T1000 (cell line): ENCODE data around the gene CELA3A.
"Not testable (repeated sequence)": the region's sequence is repeated elsewhere in the genome, so short reads cannot be mapped to it uniquely, and the experiment has no call there.

Experiments
- DNase-seq: peaks from one replicate; lab custom pipeline; 2025; ENCODE audit warnings: mixed read lengths; lab: John Stamatoyannopoulos, UW

The CELA3A gene

DNA sequence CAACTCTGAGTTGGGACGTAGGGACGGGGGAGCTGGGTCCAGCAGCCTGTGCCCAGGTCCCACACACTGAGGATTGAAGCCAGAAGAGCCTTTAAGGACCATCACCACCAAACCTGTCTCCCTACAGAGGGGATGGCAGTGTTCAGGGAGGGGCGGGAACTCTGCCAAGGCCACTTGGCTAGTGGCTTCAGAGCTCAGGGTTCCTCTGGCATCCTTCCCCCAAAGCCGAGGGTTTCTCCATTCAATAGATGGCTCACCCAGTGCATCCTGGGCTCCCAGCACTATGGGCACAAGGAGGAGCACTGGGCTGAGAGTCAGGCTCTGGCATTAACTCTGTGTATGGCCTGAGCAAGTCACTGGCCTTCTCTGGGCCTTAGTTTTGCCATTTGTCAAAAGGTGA is 20.2 kb upstream of the CELA3A start:
- DNase-seq: not testable (repeated sequence)

DNA sequence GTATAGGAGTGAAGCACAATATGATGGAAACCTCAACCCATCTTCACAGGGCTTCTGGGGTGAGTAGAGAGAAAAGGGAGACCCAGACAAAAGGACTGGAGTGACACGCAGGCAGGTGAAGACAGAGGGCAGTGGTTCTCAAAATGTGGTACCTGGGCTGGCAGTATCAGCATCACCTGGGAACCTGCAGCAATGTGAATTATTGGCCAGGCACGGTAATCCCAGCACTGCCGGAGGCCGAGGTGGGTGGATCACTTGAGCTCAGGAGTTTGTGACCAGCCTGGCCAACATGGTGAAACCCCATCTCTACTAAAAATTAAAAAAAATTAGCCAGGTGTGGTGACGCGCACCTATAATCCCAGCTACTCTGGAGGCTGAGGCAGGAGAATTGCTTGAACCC is 19.3 kb upstream of the CELA3A start:
- DNase-seq: not testable (repeated sequence)

DNA sequence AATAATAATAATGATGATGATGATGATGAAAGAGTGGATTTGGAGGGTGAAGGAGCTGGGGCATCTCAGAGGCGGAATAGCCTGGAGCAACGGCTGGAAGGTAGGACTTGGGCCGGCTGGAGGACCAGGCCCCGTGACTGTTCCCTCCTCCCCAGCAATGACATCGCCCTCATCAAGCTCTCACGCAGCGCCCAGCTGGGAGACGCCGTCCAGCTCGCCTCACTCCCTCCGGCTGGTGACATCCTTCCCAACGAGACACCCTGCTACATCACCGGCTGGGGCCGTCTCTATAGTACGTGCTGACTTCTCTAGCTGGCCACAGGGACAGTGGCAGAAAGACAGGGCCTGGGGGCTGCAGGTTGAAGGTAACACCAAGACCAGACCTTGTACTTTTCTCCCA is 17.9 kb upstream of the CELA3A start:
- DNase-seq: not testable (repeated sequence)

DNA sequence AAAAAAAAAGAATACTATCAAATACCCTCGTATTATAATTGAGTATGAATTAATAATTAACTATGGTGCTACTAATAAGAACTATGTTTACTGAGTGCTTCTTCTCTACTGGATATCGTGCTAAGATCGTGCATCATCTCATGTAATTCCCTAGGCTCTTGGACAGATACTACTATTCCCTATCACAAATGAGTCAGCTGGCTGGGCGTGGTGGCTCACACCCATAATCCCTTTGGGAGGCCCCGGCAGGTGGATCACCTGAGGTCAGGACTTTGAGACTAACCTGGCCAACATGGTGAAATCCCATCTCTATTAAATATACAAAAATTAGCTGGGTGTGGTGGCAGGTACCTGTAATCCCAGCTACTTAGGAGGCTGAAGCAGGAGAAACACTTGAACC is 15.6 kb upstream of the CELA3A start:
- DNase-seq: not testable (repeated sequence)

DNA sequence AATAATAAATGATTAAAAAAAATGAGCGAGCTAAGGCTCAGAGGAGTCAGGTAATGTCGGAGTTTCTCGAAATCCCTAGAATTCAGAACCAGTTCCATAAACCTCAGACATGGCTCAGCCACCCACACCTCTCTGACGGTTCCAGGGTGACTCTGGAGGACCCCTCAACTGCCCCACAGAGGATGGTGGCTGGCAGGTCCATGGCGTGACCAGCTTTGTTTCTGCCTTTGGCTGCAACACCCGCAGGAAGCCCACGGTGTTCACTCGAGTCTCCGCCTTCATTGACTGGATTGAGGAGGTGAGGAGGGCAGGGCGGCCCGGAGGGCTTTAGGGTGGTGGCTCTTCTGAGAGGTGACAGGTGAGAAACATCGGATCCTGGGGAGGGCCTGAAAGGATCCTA is 15.1 kb upstream of the CELA3A start:
- DNase-seq: not testable (repeated sequence)

DNA sequence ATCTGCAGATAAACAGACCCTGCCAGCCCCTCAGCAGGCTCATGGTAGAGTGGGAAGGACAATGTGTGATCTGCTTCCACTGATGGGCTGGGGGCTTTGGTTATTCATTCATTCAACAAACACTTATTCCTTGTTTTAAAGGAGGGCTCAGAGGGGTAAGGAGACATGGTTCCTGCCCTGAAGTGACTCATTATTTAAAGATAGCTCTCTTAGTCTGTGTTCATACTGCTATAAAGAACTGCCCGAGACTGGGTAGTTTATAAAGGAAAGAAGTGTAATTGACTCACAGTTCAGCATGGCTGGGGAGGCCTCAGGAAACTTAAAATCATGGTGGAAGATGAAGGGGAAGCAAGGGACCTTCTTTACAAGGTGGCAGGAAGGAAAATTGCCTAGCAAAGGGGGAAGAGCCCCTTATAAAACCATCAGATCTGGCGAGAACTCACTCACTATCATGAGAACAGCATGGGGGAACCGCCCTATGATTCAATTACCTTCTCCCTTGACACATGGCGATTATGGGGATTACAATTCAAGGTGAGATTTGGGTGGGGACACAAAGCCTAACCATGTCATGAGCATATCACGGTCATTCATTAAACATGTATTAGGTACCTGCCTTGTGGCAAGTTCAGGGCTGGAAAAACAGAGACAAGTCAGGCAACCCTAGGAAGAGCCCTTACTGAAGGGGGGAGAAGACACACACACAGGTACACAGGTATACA is 11.6 kb upstream of the CELA3A start:
- not testable (repeated sequence) for DNase-seq

DNA sequence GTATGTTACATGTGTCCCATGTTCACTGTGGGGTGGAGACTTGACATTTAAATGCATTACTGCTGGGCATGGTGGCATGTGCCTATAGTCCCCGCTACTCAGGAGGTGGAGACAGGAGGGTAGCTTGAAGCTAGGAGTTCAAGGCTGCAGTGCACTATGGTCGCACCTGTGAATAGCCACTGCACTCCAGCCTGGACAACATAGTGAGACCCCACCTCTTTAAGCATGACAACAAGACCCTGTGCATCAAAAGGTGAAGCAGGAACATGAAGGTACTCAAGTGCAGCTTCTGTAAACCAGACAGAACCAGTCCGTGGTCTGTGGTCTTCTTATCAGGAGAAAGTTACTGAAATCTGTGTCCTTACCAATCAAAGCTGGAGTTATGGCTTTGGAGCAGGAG is 9.3 kb upstream of the CELA3A start:
- not testable (repeated sequence) for DNase-seq

DNA sequence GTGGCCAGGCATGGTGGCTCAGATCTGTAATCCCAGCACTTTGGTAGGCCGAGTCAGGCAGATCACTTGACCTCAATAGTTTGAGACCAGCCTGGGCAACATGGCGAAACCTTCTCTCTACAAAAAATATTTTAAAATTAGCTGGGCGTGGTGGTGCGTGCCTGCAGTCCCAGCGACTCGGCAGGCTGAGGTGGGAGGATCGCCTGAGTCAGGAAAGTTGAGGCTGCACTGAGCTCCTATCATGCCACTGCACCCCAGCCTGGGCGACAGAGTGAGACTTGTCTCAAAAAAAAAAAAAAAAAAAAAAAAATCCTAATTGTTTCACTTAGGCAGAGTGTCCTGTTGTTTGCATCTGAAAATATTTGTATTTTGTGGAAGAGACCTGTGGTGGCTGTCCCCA is 6.7 kb upstream of the CELA3A start:
- not testable (repeated sequence) for DNase-seq

DNA sequence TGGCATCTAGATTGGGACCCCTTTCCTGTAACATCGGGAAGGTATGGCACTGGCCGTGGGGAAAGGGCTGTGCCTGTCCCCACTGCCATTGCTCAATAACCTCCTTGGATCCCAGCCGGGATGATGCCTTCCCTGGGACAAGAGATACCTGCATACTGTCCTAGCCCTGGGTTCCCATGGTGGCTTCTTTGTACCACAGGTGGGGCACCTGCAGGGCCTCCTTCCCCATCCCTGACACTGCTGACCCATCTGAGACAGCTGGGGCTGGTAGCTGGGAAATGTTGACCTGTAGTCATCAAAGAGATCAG is 4.8 kb upstream of the CELA3A start:
- not testable (repeated sequence) for DNase-seq

DNA sequence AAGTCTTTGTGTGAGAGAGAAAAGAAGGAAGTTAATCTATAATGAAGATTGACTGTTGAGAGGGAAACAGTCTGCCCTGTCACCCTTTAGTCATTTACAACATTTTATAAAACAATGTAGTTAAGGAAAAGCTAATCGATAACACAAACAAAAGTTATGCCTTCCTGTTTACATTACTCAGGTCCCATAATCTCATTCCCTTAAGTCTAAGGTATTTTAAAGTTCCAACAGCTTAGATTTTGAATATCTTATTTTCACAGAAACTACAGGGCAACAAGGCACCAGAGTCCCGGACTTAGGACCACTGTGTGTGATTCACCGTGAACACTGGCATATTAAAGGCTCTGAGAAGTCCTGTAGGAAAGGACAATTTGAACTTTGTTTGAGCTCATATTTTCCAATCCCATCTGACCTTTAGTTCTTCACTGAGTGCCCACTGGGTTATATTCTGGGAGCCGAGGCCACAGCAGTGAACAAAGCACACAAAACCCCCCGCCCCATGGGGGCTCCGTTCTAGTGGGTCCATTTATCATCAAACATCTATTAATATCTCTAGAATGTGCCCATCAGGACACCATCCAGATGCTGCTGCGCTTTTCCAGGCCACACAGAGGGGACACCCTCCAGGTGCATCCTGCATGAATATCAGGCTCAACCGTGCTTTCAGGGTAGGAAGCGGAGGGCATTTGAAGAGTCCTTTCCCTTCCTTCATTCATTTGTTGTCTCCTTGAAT is 3.4 kb upstream of the CELA3A start:
- not testable (repeated sequence) for DNase-seq

DNA sequence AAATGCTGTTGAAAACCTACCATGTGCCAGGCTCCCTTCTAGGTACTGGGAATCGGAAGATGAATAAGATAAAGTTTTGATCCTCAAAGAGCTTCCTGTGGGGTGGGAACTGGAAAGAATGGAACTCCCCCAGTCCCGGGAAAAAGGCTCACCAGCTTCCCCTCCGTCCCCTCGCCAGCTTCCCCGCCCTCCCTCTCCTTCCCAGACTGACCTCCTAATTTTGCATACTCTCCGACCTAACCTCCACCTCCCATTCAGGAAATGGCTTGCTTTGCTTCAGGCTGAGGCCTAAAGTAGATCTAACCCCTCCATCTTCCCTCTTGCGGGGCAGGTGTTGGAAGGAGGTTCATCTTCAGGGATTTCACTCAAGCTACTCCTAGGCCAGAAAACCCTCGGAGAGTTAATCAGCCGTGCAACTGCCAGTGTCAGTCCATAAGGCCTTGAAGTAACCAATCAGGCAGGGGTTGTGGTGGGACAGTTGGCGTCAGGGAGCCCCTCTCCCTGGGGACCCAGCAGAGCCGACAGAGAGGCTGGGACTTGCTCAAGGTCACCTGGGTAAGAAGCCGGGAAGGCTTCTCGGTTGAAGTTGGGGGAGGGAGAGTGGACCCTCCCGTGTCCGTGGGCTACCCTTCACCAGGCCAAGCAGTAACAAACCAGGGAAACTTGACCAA is 2.7 kb upstream of the CELA3A start:
- not testable (repeated sequence) for DNase-seq

DNA sequence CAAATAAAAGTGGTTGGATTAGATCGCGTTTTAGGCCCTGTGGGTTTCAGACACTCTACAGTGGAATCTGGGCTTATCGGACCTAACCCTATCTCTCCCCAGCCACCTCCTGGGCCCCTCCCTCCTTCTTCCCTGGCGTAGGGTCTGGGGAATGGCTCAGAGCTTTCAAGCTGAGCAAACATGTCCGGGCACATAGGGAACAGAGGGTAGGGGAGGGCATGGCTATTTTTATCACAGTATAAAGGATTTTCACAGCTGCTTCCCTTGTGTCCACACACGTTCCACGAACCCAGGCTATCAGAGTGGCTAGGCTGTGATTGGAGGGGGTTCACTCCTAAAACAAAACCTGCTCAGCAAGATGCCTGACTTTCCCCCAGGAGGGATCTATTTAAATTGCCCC is 1.8 kb upstream of the CELA3A start:
- not testable (repeated sequence) for DNase-seq

DNA sequence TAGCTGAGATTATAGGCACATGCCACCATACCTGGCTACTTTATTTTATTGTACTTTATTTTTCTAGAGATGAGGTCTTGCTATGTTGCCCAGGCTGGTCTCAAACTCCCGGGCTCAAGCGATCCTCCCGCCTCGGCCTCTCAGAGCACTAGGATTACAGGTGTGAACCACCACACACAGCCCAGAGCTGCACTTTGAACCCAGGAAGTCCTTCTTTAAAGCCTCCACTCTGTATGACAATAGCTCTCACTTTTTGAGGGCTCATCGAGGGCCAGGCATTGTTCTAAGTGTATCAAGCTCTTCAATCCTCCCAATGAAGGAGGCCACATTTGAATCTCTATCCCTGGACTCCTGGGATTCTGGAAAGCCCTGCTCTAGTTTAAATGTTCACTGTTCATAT is 1.0 kb downstream of the CELA3A start:
- not testable (repeated sequence) for DNase-seq

DNA sequence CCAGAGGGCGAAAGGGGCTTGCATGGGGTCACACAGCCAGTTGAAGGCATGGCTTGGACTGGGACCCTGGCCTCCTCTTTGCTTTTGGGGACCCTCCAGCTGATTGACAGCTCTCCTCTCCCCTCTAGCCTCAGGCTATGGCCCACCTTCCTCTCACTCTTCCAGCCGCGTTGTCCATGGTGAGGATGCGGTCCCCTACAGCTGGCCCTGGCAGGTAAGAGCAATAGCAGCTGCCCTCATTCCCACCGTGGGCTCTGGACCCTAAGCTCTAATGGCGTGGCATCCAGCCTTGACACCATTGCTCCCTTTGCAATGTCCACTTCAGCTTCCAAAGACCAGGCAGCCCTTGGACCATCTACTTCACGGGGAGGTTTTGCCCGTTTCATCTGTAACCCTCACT is 1.4 kb downstream of the CELA3A start:
- DNase-seq: not testable (repeated sequence)

DNA sequence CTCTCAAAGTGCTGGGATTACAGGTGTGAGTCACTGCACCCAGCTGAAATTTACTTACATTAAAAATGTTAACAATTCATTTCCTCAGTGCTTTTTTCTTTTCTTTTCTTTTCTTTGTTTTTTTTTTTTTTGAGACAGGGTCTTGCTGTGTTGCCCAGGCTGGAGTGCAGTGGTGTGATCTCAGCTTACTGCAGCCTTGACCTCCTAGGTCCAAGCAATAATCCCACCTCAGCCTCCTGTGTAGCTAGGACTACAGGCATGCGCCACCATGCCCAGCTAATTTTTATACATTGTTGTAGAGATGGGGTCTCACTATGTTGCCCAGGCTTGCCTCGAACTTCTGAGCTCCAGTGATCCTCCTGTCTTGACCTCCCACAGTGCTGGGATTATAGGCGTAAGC is 2.5 kb downstream of the CELA3A start:
- not testable (repeated sequence) for DNase-seq

DNA sequence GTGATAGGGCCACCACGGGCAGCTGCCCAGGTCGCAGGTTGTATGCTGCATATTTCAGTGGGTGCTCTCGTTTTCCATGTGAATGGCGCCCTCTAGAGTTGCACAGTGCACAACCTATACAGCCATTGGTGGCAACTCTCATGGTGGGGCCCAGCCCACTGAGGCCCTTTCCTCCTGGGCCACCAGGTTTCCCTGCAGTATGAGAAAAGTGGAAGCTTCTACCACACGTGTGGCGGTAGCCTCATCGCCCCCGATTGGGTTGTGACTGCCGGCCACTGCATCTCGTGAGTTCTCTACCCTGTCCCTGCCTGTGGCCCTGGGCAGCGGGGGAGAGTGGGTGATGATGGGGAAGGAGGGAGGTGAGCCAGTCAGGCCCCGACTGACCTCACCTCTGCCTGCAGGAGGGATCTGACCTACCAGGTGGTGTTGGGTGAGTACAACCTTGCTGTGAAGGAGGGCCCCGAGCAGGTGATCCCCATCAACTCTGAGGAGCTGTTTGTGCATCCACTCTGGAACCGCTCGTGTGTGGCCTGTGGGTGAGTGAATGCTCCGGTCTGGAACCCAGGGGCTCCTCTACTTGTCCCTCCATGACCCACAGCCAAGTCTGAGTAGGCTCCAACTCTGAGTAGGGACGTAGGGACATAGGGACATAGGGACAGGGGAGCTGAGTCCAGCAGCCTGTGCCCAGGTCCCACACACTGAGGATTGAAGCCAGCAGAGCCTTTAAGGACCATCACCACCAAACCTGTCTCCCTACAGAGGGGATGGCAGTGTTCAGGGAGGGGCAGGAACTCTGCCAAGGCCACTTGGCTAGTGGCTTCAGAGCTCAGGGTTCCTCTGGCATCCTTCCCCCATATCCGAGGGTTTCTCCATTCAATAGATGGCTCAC is 4.0 kb downstream of the CELA3A start:
- DNase-seq: not testable (repeated sequence)

DNA sequence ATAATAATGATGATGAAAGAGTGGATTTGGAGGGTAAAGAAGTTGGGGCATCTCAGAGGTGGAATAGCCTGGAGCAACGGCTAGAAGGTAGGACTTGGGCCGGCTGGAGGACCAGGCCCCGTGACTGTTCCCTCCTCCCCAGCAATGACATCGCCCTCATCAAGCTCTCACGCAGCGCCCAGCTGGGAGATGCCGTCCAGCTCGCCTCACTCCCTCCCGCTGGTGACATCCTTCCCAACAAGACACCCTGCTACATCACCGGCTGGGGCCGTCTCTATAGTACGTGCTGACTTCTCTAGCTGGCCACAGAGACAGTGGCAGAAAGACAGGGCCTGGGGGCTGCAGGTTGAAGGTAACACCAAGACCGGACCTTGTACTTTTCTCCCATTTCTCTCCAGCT is 5.3 kb downstream of the CELA3A start:
- DNase-seq: not testable (repeated sequence)

DNA sequence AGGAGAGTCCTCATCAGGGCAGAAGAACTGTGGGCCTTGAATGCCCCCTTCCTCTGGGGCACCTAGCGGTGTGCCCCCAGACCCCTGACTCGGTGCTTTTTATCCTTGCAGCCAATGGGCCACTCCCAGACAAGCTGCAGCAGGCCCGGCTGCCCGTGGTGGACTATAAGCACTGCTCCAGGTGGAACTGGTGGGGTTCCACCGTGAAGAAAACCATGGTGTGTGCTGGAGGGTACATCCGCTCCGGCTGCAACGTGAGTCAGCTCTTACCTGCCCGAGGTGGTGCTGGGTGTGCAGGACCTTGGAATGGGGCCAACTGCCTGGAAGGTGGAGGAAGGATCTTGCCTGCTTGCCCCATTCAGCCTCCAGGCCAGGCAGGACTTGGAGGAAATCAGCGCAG is 5.8 kb downstream of the CELA3A start:
- not testable (repeated sequence) for DNase-seq

DNA sequence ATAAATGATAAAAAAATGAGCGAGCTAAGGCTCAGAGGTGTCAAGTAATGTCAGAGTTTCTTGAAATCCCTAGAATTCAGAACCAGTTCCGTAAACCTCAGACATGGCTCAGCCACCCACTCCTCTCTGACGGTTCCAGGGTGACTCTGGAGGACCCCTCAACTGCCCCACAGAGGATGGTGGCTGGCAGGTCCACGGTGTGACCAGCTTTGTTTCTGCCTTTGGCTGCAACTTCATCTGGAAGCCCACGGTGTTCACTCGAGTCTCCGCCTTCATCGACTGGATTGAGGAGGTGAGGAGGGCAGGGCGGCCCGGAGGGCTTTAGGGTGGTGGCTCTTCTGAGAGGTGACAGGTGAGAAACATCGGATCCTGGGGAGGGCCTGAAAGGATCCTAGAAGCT is 8.1 kb downstream of the CELA3A start:
- not testable (repeated sequence) for DNase-seq

DNA sequence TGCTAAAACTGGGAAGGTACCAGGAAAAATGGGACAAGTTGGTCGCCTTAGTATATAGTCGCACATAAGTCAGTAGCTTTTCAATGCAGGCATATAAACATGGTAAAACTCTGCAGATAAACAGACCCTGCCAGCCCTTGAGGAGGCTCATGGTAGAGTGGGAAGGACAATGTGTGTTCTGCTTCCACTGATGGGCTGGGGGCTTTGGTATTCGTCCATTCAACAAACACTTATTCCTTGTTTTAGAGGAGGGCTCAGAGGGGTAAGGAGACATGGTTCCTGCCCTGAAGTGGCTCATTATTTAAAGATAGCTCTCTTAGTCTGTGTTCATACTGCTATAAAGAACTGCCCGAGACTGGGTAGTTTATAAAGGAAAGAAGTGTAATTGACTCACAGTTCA is 11.3 kb downstream of the CELA3A start:
- DNase-seq: not testable (repeated sequence)

DNA sequence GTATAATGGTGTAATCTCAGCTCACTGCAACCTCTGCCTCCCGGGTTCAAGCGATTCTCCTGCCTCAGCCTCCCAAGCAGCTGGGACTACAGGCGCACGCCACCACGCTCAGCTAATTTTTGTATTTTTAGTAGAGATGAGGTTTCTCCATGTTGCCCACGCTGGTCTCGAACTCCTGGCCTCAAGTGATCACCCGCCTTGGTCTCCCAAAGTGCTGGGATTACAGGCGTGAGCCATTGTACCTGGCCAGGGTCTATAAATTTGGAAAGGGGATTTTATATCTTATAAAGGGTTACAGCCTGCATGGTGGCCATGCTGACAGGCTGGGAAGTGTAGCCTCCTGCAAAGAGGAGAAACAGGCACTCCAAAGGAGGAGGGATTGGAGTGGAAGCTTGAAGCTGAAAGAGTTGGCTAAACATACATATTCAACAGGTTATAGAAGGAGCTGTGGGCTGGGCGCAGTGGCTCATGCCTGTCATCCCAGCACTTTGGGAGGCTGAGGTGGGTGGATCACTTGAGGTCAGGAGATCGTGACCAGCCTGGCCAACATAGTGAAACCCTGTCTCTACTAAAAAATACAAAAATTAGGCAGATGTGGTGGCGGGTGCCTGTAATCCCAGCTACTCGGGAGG is 13.2 kb downstream of the CELA3A start:
- DNase-seq: not testable (repeated sequence)
